GM21786 (cell line): ENCODE measurements around the gene SRSF1.

Experiments used
- ATAC-seq: cut with Tn5 transposase; IDR thresholded peaks from one replicate; pipeline ENCODE4 v1.9.1; 2021; ENCODE audit not compliant: unreplicated experiment

The SRSF1 gene

GRCh38 chr17:58019039-58019438 is 12.0 kb upstream of the SRSF1 start:
- no peak for ATAC-seq

DNA sequence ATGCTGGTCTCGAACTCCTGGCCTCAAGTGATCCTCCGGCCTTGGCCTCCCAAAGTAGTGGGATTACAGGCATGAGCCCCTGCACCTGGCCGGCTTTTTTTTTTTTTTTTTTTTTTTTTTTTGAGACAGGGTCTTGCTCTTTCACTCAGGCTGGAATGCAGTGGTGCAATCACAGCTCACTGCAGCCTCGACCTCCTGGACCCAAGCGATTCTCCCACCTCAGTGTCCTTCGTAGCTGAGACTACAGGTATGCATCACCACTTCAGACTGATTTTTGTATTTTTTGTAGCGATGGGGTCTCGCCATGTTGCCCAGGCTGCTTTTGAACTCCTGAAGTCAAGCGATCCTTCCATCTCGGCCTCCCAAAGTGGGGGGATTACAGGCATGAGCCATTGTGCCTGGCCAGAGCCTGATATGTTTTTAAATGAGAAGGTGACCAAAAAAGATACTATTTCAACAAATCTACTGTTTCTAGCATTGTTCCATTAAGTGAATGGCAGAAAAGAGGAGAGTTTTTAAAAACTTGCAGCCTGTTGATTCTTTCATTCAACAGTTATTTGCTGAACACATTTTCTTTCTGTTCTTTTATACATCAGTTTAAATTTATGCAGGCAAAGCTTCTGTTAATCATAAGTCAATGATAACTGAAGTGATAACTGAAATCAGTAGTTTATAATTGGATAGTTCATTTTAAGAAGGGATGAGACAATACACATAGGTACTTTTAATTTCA is 3.2 kb upstream of the SRSF1 start:
- ATAC-seq, result no peak

- ATAC-seq, result peak; percentile 15
Measured at GRCh38 chr17:58007781-58008706, 998 bp upstream of the SRSF1 start.

GRCh38 chr17:58006560-58006923 is 504 bp downstream of the SRSF1 start:
- no peak for ATAC-seq

- ATAC-seq, result no peak
Measured at GRCh38 chr17:58005728-58006559, 1.1 kb downstream of the SRSF1 start.

- ATAC-seq, result no peak
Measured at GRCh38 chr17:58005031-58005727, 1.9 kb downstream of the SRSF1 start.

DNA sequence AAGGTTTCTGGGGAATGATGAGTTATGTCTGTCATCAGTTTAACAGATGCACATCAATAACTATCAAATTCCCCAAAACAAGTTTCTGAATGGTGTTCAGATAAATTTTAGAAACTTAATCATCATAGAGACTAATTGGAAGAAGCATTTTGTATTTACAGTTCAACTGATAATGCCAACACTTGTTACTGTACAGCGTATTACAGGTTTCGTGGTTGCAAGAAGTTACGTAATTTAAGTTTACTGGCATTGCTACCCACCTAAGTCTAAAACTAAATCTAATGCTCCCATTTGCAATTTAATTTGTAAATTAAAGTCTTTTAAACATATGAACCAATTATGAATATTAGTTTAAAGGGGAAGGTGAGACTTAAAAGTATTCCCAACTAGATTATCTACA is 3.0 kb downstream of the SRSF1 start:
- ATAC-seq, result no peak

- ATAC-seq, result no peak
Measured at GRCh38 chr17:58002973-58003372, 4.1 kb downstream of the SRSF1 start.

- no peak for ATAC-seq
Measured at GRCh38 chr17:58002154-58002948, 4.7 kb downstream of the SRSF1 start.

GRCh38 chr17:58001461-58002124 is 5.5 kb downstream of the SRSF1 start:
- ATAC-seq, result no peak

DNA sequence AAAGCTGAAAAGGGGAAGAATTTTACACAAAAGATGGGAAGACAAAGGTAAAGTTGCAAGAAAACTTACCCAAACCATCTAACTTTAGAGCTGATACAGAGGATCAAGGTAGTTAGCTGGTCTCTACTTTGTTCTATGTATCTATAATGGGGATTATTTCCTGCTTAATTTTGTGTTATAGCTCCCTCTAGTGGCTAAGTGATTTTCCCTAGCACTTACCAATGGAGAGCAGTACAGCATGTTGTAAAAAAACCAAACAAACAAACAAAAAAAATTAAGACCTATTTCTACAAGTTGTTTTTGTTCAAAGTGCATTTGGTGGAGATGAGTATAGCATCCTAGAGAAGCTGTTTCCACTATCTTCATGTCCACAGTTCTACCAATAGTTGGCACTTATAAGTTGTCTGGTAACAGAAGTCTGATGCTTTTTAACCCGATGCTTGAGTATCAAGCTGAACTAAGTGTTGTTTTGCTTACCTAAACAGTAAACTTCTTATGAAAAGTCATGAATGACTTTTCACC is 7.5 kb downstream of the SRSF1 start:
- no peak for ATAC-seq

DNA sequence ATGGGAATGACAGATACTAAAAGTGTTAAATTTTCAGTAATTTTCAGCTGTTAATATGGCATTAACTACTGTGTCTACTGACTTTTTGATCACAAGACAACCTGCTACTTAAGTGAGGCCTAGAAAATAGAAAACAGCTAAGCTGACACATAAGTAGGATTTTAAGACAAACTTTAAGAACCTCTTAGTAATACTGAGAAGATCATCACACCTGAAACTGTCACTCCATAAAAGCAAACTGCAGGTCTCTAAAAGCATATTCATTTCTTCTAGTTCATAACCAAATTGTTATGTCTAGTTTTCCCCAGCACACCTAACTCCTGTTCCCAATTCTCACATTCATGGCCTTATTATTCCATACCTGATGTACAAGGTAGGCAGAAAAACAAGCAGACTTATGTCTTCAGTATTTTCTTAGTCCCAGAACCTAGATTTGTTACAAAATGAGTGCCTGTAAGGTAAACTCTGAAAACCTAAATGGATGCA is 8.0 kb downstream of the SRSF1 start:
- no peak for ATAC-seq

GRCh38 chr17:57997085-57997809 is 9.8 kb downstream of the SRSF1 start:
- no peak for ATAC-seq

DNA sequence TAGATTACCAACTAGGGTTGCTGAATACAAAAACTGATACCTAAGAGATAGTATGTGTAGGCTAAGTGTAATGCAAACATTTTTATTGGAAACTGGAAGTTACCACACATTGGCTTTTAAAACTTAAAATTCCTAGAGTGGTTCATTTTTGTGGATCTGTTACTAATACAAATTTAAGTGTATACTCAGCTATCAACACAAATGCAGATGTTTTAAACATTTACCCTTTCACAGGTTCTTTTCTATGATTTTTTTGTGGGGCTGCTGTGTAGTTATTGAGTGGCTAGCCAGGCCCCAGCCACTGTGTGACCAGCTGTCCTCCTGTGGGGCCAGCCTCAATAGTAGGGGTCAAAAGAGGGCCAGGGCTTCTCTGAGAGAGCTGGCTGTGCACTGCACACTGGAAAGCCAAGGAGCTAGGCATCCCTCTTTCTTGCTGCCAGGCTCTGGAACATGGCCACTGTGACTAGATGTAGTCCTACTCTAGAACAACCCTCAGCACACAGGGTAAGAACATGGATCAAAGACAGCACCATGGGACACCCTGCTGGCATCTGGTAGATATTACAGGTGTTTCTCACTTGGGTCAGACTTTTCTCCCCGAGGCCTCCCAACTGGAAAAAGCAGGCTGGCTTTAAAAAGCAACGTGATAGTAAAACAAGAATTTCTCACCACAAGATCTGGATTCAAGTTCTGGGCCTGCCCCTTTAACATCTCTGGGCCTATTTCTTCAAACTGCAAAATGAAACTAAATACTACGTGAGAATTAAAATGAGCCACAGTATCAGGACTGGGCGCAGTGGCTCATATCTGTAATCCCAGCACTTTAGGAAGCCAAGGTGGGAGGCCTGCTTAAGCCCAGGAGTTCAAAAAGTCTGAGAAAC is 11.7 kb downstream of the SRSF1 start:
- peak; percentile 58 for ATAC-seq

- no peak for ATAC-seq
Measured at GRCh38 chr17:57994436-57994835, 12.6 kb downstream of the SRSF1 start.

- ATAC-seq, result no peak
Measured at GRCh38 chr17:57993471-57994365, 13.3 kb downstream of the SRSF1 start.
